B cell (primary cell): Measurements from ENCODE around the gene NSG1.

ENCODE experiments used
- EZH2 ChIP-seq: IDR thresholded peaks from 2 replicates; pipeline ENCODE4 v1.6.1; 2012; ENCODE audit warnings: borderline replicate concordance, low read depth, mild to moderate bottlenecking, moderate library complexity, low read length; ENCODE audit not compliant: insufficient read depth, poor library complexity, severe bottlenecking
- TF ChIP-seq, protein P1 (sequence below): fragments of 200-600 bp; IDR thresholded peaks from one replicate; pipeline ENCODE4 v1.8.0; 2022; ENCODE audit warnings: antibody characterized with exemption, mild to moderate bottlenecking

DNA sequence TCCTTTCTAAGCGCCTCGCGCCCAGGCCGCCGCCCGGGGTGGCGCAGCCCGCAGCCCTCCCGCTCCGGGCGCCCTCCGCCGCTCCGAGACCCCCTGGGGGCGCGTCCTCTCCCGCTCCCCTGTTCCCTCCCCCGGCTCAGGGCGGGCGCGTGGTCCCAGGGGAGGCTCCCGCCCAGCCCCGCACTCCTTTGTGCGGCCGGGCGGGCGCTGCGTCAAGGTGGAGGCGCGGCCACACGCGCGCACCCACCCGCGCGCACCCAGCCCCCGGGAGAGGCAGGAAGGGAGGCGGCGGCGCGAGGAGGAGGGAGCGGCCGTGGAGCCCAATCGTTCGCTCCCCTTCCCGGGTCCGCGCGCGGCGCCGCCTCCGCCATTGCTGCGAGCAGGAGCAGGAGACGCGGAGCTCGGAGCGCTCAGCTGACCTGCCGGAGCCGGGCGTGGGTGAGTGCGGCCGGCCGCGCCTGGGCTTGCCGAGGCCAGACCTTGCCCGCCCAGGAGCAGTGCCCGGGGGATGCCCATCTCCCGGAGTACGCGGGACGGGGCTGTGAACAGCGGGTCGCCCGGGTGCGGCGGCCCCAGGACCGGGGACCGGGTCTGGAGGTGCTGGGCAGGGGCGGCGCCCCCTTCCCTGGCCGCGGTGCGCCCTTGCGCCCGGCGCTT is at the start of gene NSG1:
- TF ChIP-seq, protein P1, sequence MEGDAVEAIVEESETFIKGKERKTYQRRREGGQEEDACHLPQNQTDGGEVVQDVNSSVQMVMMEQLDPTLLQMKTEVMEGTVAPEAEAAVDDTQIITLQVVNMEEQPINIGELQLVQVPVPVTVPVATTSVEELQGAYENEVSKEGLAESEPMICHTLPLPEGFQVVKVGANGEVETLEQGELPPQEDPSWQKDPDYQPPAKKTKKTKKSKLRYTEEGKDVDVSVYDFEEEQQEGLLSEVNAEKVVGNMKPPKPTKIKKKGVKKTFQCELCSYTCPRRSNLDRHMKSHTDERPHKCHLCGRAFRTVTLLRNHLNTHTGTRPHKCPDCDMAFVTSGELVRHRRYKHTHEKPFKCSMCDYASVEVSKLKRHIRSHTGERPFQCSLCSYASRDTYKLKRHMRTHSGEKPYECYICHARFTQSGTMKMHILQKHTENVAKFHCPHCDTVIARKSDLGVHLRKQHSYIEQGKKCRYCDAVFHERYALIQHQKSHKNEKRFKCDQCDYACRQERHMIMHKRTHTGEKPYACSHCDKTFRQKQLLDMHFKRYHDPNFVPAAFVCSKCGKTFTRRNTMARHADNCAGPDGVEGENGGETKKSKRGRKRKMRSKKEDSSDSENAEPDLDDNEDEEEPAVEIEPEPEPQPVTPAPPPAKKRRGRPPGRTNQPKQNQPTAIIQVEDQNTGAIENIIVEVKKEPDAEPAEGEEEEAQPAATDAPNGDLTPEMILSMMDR = no peak
- no peak for TF ChIP-seq EZH2
